M059J (cell line): ENCODE data around the gene GPC5. TPM values are rescaled to one million over a fixed set of nuclear protein-coding genes. Genes with fewer than 3 reads are reported as not detected.
A peak's percentile ranks its signal among the peaks of the same experiment; 100 is the strongest.
"Not testable (repeated sequence)": the region's sequence is repeated elsewhere in the genome, so short reads cannot be mapped to it uniquely, and the experiment has no call there.

Experiments
- DNase-seq: peaks from one replicate; pipeline ENCODE4 v3.0.0-alpha.2; 2012; ENCODE audit warnings: low read depth
- total RNA-seq: library from RNA; depleted of rRNA; stranded (reverse); fragments of >200 nt; shearing (Covaris generic); gene quantifications from 2 replicates; pipeline ENCODE4 v1.2.3, GENCODE V29; 2014

GPC5 gene
- total RNA-seq, 1 experiment from 2014 or later: 0.25 TPM

DNA sequence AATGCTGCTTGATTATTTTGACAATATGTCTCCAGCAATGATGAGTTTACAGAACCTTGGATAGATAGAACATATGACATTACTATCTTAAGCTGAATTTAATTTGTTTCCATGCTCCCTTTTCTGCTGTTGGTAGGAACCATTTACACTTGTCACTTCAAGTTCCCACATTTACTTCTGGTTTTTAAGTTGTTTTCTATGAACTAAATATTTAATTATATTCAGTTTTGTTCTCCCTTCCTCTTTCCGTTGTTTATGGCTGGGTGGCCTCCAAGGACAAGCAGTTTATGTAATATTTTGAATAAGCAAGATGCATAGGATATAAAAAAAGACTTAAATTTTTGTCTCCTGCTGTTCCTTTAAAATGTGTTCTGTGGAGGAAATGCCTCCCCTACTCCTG is 860.6 kb downstream of the GPC5 start:
- no peak for DNase-seq

DNA sequence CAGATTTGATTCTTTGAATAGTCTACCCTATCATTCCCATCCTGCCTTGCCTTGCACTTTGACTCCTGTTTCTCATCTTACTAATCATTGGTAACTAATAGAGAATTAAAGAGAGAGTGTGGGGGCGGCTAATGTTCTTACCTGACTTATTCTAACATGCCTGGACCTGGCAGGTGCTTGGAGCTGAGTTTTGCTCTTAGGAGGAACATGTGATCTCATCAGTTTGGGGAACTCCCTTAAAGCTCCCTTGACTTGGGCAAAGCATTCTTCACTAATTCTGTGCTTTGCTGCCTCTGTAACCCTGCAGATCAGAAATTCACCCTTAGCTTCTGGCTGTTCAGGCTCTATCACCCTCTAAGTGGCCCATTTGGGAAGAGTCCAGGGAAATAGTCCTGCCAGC is 861.1 kb downstream of the GPC5 start:
- DNase-seq: no peak

DNA sequence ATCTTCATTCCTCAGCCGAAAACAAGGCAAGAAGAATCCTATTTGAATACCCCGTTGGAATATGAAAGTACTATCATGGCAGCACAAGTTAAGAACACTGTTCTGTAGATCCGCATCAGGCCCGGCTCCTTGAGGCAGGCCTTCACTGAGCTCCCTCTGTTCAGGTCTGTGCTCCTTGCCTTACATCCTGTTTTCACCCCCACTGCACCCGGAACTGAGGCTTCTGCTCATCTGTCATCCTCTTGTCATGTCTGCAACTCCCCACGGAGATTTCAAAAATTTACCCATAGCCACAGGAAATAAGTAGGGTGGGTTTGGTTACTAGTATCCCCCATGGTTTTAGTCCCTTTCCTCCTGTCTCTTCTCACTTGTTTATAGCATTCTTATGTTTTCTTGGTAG is 861.9 kb downstream of the GPC5 start:
- DNase-seq: no peak

DNA sequence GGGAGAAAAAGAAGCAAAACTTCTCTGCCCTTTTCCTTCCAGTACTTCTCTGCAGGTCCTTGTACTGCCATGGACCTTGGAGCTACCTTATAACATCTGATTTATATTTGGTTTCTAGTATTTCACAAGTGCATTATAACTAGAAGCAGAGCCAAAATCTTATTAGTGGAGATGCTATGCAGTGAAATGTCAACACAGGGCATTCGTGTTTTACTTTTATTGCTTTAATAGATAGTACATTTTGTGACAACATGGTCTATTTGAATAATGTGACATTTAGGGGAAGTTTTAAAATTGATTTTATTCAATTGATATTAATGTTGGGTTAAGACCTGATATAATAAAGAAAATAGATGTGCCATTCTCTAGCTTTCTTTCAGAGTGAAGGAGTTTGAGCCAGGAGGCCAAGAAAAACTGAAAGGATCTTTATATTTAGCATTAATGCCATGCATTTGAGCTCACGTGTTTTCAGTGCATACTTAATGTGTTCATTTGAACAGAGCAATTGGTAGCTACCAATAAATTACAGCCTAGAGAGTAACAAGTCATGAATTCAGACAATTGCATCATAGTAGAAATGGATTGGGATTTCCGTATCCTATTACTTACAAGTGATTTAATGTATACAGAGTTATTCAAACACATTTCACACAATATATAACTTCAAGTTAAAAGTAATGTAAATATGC is 863.8 kb downstream of the GPC5 start:
- DNase-seq: no peak

DNA sequence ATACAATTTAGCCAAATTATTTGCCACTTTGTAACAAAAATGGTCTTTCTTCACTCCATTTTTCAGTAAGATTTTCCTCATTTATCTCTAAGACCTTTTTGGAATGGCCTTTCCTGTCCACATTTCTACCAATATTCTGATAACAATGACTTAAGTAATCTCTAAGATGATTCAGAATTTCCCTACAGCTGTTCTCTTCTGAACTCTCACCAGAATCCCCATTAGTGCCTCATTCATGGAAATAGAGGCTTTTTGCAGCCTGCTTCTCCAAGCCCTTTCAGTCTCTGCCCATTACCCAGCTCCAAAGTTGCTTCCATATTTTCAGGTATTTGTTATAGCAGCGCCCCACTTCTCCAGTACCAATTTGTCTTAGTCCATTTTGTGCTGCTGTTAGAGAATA is 867.0 kb downstream of the GPC5 start:
- DNase-seq: no peak

DNA sequence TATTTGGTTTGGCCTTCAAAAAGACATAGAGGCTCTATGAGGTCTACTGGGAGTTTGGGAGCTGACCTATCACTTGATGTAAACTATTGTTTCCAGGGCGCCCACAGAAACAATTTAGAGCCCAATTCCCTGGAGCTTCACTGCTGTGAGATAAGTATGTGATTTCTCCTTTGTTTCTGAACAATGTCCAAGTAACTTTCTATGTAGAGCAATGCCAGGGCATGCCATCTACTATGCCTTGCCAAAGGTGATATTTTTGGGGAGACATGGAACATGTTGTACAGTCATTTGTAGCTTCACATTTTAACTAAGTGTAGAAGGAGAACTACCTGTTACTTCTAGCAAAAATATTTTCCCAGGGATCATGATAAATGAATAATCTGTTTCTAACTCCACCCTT is 872.6 kb downstream of the GPC5 start:
- DNase-seq: no peak

DNA sequence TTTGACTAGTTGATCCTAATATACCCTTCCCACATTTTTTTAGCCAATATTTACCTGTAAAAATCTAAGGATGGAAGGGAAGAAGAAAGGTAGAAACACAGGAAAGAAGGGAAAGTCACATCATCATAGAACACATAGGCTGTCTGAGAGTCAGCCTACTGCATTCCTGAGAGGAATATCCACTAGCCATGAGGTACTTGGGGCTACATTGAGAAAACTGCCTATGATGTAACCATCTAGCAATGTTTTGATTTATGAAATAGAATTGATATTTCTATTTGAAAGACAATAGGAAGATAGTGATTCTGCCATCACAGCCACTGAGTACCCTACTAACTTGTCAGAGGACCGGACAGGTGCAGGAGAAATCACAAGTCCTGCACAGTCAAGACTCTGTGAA is 873.8 kb downstream of the GPC5 start:
- DNase-seq: no peak

DNA sequence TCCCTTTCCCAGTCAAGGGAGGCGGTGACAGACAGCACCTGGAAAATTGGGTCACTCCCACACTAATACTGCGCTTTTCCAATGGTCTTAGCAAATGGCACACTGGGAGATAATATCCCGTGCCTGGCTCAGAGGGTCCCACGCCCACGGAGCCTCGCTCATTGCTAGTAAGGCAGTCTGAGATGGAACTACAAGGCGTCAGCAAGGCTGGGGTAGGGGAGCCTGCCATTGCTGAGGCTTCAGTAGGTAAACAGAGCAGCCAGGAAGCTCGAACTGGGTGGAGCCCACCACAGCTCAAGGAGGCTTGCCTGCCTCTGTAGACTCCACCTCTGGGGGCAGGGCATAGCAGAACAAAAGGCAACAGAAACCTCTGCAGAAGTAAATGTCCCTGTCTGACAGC is 882.6 kb downstream of the GPC5 start:
- DNase-seq: not testable (repeated sequence)

DNA sequence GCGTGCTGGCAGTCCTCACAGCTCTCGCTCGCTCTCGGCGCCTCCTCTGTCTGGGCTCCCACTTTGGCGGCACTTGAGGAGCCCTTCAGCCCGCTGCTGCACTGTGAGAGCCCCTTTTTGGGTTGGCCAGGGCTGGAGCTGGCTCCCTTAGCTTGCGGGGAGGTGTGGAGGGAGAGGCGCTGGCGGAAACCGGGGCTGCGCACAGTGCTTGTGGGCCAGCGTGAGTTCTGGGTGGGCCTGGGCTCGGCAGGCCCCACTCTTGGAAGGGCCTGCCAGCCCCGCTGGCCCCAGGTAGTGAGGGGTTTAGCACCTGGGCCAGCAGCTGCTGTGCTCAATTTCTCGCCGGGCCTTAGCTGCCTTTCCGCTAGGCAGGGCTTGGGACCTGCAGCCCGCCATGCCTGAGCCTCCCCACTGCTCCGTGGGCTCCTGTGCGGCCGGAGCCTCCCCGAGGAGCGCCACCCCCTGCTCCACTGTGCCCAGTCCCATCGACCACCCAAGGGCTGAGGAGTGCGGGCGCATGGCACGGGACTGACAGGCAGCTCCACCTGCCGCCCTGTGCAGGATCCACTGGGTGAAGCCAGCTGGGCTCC is 892.4 kb downstream of the GPC5 start:
- not testable (repeated sequence) for DNase-seq

DNA sequence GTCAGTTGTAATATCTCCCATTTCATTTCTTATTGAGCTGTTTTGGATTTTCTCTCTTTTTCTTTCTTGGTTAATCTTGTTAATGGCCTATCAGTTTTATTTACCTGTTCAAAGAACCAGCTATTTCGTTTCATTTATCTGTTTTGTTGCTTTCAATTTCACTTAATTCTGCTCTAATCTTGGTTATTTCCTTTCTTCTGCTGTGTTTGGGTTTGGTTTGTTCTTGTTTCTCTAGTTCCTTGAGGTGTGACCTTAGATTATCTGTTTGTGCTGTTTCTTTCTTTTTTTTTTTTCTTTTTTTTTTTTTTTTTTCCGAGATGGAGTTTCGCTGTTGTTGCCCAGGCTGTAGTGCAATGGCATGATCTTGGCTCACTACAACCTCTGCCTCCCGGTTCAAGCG is 896.1 kb downstream of the GPC5 start:
- DNase-seq: not testable (repeated sequence)

DNA sequence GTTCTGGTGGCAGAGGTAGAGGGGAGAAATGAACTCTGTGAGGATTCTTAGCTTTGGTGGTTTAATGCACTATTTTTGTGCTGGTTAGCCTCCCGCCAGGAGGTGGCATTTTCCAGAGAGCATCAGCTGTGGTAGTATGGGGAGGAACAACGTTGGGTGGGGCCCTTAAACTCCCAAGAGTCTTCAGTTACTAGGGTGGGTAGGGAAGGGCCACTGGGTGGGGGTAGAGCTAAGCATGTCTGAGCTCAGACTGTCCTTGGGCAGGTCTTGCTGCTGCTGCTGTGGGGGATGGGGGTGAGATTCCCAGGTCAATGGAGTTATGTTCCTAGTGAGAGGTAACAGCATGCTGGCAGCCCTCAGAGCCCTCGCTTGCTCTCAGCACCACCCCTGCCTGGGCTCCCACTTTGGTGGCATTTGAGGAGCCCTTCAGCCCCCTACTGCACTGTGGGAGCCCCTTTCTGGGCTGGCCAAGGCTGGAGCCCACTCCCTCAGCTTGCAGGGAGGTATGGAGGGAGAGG is 897.8 kb downstream of the GPC5 start:
- not testable (repeated sequence) for DNase-seq

DNA sequence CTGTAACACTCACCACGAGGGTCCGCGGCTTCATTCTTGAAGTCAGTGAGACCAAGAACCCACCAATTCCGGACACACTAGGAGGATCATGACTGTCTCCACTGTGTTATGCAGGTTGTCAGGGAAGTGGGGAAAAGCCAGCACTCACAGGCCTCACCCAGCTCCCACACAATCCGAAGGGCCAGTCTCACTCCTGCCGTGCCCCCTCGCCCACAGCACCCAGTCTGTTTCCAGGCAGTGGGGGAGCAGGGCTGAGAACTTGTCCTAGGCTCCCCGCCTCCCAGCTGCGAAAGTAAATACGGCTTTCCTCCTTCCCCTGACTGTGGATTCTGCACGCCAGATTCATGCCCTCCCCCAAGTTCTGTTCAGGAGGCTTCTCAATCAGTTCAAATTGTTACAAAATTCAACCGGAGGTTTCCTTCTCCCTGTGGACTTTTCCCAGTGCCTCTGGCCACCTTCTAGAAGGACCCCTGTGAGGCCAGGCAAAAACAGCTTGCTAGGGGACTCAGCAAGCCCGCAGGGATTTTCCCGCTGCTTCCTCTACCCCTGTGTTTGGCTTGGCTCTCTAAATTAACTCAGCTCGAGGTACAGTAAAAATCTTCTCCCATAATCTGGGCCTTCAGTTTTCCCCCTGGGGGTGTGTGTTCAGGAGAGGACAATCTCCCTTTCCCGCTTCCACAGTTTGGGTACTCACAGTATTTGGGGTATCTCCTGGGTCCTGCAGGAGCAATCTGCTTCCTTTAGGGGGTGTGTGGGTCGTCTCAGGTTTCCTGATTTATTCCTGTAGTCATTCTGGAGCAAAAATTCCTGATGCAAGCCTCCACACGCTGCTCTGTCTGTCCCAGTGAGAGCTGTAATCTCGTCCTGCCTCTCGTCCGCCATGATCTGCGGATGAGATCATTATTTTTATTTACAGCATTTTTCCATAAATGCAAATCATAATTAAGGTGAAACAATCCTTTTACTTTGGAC is 899.8 kb downstream of the GPC5 start:
- DNase-seq: no peak

DNA sequence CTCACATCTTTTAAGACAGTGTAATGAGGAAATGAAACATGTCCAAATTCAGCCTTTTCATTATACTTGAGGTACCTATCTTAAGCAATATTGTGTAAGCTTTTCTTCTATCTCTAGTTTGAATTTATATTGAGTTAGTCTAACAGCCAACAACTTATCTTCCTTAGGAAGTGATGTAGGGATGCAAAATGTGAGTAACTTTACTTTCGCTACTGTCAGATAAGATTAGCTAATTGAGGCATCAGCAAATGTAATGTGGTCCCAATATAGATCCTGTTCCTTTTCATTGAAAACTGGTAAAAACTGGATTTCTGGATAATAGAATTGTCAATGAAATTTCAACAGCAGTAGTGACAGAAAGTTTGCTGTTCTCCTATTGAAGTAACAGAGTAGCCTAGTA is 902.2 kb downstream of the GPC5 start:
- no peak for DNase-seq

DNA sequence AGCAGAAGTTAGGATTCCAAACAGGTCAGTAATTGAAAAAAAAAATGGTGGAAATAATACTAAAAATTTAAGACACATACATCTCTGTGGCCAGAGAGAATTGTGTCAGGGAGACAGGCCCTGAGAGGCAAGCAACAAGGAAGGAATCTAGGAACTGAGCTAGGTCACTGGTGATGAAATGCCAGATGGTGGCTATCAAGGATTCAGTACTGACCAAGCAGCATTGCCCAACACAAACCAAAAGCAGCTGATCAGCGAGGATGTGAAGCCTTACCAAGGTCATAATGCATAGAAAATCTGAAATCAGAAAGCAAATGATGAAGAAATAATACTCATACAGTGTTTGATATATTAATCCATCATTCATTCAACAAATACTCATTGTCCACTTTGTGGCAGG is 905.0 kb downstream of the GPC5 start:
- no peak for DNase-seq

DNA sequence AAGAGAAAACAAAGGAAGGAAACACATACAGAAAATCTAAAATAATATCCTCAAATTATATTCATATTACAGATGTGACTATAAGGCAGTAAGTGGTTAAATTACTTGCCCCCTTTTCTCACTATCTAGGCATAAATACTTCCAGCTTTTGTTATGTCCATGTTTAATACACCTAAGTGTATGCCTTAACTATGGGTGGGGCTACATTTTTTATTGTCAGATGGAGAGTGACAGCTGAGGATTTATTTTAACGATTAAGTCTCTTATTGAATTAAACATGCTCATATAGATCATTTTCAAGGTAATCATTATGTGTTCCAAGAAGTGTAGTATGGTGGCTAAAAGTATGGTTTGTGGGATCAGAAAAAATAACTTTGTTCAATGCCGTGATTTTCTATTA is 909.3 kb downstream of the GPC5 start:
- DNase-seq: no peak

DNA sequence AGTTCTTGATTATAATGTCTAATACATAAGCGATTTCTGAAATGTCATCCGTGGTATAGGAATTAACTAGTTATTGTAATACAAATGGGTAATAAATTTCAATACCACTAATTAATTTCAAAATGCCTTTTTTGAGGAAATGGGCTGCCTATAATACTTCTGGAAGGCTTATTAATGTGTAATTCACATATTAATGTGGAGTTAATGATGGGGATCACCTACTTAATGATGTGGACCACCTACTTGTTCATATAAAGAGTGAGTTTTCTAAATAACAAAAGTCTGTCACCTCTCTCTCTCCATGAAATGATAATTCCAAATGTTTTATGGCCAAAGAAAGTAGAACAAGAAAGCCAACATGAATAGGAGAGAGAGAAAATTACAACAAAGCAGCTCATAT is 914.4 kb downstream of the GPC5 start:
- DNase-seq: no peak

DNA sequence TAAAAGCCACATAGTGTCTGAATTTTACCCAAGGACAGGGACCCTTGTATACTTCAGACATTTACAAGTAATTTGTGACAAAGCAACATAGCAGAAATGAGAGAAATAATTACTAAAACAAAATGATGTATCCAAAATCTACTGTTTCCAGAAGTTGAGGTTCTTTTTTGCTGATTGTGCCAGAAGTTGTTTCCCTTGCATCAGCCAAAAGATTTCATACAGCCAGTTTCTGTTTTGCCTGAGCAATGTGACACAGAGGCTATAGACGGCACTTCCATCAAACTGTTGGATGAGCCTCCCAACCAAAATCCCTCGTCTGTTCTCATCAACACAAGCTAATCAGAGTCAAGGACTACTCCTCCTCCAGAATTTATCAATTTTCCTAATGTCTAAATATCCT is 915.0 kb downstream of the GPC5 start:
- no peak for DNase-seq

DNA sequence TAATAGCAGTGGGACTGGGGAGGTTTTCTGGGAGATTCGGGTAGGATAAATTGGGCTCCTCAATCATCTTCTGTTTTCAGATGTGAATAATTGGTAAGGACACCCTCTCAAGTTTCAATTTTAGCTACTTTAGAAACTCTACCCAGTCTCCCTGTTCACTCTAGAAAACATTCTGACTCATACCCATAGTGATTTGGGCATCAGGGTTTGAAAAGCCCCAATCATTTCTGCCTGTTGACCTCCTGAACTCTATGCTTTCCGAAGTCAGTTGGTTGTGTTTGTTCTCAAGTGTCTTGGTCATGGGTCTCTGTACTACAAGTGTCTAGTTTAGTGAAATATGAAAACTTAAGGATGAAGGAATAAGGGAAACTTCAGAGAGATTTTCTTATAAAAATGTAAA is 916.8 kb downstream of the GPC5 start:
- DNase-seq: peak; percentile 50

DNA sequence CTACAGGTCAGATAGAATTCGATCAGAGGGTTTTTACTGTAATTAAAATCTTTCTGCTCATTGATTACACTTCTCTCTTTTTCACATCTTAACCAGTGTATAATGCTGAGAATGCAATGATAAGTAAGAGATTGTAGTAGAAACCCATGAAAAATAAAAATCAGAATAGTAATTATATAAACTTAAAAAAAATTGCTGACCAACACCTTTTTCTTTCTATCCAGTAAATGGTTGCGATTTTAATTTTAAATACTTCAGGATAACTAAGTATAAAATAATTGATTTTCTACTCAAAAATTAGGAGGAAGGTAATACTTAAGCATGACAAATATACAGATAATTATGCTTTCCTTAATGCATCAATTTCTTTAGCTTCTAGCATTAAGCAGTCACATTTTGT is 917.6 kb downstream of the GPC5 start:
- no peak for DNase-seq

DNA sequence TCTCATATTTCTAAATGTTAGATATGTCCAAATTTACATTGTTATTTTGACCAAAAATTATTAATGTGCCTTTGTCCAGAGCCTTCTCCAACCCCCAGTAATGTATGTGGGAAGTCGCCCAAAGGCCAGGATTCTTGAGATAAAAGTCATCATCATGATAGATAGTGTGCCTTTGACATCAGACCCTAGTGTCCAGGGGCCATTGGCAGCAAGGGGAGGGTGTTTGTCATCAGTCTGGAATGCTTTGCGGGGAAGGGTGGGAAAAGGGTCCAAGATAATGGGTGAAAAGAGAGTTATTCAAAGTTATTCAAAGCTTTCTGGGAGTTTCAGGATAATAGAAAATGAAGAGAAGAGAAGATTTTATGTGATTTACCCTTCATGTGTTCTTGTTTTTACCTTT is 918.6 kb downstream of the GPC5 start:
- peak; percentile 72 for DNase-seq

DNA sequence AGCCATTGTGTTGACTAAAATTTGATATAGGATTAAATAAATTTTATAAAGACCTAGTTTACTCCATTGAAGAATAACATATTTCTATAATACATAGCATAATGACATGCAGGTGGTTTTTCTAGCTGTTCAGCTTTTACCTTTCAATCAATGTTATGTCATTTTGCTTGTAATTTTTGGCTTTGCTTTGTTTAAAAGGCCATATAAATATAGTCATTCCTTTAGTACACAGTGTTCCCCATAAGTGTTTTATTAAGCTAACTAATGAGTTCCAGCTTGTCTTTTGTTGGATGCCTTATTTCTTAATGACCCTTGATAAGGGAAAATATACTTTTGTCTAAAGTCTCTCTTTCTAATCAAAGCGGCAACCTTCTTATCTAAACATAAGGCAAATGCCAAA is 921.9 kb downstream of the GPC5 start:
- no peak for DNase-seq

DNA sequence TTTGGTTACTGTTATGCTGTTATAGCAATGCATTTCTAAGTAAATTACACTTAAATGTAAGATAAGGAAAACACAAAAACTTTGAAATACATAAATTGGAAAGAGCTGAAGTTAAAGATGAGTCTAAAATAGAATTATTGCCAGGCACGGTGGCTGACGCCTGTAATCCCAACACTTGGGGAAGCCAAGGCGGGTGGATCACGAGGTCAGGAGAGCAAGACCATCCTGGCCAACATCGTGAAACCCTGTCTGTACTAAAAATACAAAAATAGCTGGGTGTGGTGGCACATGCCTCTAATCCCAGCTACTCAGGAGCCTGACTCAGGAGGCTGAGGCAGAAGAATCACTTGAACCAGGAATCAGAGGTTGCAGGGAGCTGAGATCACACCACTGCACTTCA is 922.8 kb downstream of the GPC5 start:
- no peak for DNase-seq

DNA sequence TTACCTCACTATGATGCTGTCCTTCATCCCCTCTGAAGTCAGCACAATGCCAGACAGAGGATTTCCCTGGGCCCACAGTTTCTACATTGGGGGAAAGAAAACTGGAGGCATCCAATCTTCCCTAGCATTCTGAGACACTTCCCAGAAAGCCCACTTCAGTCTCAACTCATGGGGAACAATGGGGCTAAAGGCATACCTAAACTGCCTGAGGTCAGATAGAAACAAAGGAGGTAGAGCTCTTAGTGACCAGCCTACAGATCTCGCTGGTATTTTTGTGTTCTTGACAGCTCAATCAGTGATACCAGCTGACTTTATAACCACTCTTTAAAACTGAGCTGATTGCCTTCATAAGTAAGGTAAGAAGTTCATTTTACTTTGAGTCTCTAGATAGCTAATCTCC is 947.2 kb downstream of the GPC5 start:
- DNase-seq: no peak
